ENCODE measurements around the gene RASEF. TPM values are rescaled to one million over a fixed set of nuclear protein-coding genes. Genes with fewer than 3 reads are reported as not detected.

RASEF gene
- total RNA-seq, 2 donors from 2014 or later: 6.6 TPM; not detected in 1

- no peak for TF ChIP-seq CTCF (IDR thresholded peaks at IDR 0.05)
- H3K27ac ChIP-seq: no peak overlapping the region
- DNase-seq (ENCODE audit: low spot score) (no peak), ATAC-seq (ENCODE audit: insufficient number of reproducible peaks, low FRiP score, low read depth) (no peak)
- no peaks in the 10 kb centered on the region for H3K27me3 ChIP-seq (replicated peaks; ENCODE audit: insufficient read depth)
- H3K4me3 ChIP-seq: no peak overlapping the region
- H3K4me1 ChIP-seq (ENCODE audit: control insufficient read depth in 1 of 2, low read depth in 2 of 2): no peaks in the 10 kb centered on the region
- no peaks in the 10 kb centered on the region for H3K9me3 ChIP-seq
- H3K36me3 ChIP-seq: no peaks in the 10 kb centered on the region
These were observed 21.2 kb downstream of the RASEF start for GRCh38 chr9:83041771-83042170.

- Histone ChIP-seq H3K36me3 (no peaks in the 10 kb centered on the region), H3K4me3 (no peak overlapping the region), H3K27ac (no peak overlapping the region), H3K4me1 (ENCODE audit: control insufficient read depth in 1 of 2, low read depth in 2 of 2) (no peaks in the 10 kb centered on the region), H3K9me3 (no peaks in the 10 kb centered on the region), H3K27me3 (replicated peaks; ENCODE audit: insufficient read depth) (no peaks in the 10 kb centered on the region)
- ATAC-seq (ENCODE audit: insufficient number of reproducible peaks, low FRiP score, low read depth): no peak
- TF ChIP-seq CTCF (IDR thresholded peaks at IDR 0.05): no peak
- no peak for DNase-seq (ENCODE audit: low spot score)
These were observed 23.6 kb downstream of the RASEF start for GRCh38 chr9:83039303-83039702.

GRCh38 chr9:83036043-83036442, 26.9 kb downstream of the RASEF start:
- TF ChIP-seq CTCF (IDR thresholded peaks at IDR 0.05): no peak
- ATAC-seq (ENCODE audit: insufficient number of reproducible peaks, low FRiP score, low read depth) (no peak), DNase-seq (ENCODE audit: low spot score) (no peak)
- no peaks in the 10 kb centered on the region for H3K36me3 ChIP-seq
- no peaks in the 10 kb centered on the region for H3K4me1 ChIP-seq (ENCODE audit: control insufficient read depth in 1 of 2, low read depth in 2 of 2)
- no peak overlapping the region for H3K27ac ChIP-seq
- no peak overlapping the region for H3K4me3 ChIP-seq
- H3K27me3 ChIP-seq (replicated peaks; ENCODE audit: insufficient read depth): no peaks in the 10 kb centered on the region
- no peaks in the 10 kb centered on the region for H3K9me3 ChIP-seq

GRCh38 chr9:83035143-83035542, 27.8 kb downstream of the RASEF start:
- Histone ChIP-seq H3K4me1 (ENCODE audit: control insufficient read depth in 1 of 2, low read depth in 2 of 2) (no peaks in the 10 kb centered on the region), H3K9me3 (no peaks in the 10 kb centered on the region), H3K27ac (no peak overlapping the region), H3K4me3 (no peak overlapping the region), H3K36me3 (no peaks in the 10 kb centered on the region), H3K27me3 (replicated peaks; ENCODE audit: insufficient read depth) (no peaks in the 10 kb centered on the region)
- ATAC-seq (ENCODE audit: insufficient number of reproducible peaks, low FRiP score, low read depth) (no peak), DNase-seq (ENCODE audit: low spot score) (no peak)
- TF ChIP-seq CTCF (IDR thresholded peaks at IDR 0.05): no peak

- DNase-seq (ENCODE audit: low spot score): no peak
- no peak for TF ChIP-seq CTCF (IDR thresholded peaks at IDR 0.05)
- Histone ChIP-seq H3K4me3 (no peak overlapping the region), H3K9me3 (no peaks in the 10 kb centered on the region), H3K4me1 (ENCODE audit: control insufficient read depth in 1 of 2, low read depth in 2 of 2) (no peaks in the 10 kb centered on the region), H3K27ac (no peak overlapping the region), H3K27me3 (replicated peaks; ENCODE audit: insufficient read depth) (no peaks in the 10 kb centered on the region), H3K36me3 (no peaks in the 10 kb centered on the region)
- ATAC-seq (ENCODE audit: insufficient number of reproducible peaks, low FRiP score, low read depth): no peak
These were observed 28.4 kb downstream of the RASEF start for GRCh38 chr9:83034587-83034986.
